Nephron progenitor cell (in vitro differentiated cells): Measurements from ENCODE around the gene FTCD.
A peak's percentile ranks its signal among the peaks of the same experiment; 100 is the strongest.

Experiments
- DNase-seq: peaks from one replicate; pipeline ENCODE4 v3.0.0; 2021
- H3K27ac Mint-ChIP-seq: 2 replicates; pipeline ENCODE4 v1.8.0; 2021; ENCODE audit warnings: mild to moderate bottlenecking, moderate library complexity, mixed read lengths
- H3K27me3 Mint-ChIP-seq: 2 replicates; pipeline ENCODE4 v1.8.0; 2021; ENCODE audit warnings: mild to moderate bottlenecking, low read depth, mixed read lengths; ENCODE audit not compliant: poor library complexity
- H3K36me3 Mint-ChIP-seq: 2 replicates; pipeline ENCODE4 v1.8.0; 2021; ENCODE audit warnings: low read depth, mixed read lengths
- H3K4me1 Mint-ChIP-seq: 2 replicates; pipeline ENCODE4 v1.8.0; 2021; ENCODE audit warnings: mixed read lengths
- H3K4me3 Mint-ChIP-seq: 2 replicates; pipeline ENCODE4 v1.8.0; 2021; ENCODE audit warnings: mild to moderate bottlenecking, moderate library complexity, mixed read lengths
- H3K9me3 Mint-ChIP-seq: 2 replicates; pipeline ENCODE4 v1.8.0; 2021; ENCODE audit warnings: mild to moderate bottlenecking, moderate library complexity, mixed read lengths
- TF ChIP-seq, protein P1 (sequence below): fragments of 200-600 bp; sonication (generic); IDR thresholded peaks from 2 replicates; pipeline ENCODE4 v1.5.0; 2021; ENCODE audit warnings: antibody characterized with exemption

Gene FTCD

DNA sequence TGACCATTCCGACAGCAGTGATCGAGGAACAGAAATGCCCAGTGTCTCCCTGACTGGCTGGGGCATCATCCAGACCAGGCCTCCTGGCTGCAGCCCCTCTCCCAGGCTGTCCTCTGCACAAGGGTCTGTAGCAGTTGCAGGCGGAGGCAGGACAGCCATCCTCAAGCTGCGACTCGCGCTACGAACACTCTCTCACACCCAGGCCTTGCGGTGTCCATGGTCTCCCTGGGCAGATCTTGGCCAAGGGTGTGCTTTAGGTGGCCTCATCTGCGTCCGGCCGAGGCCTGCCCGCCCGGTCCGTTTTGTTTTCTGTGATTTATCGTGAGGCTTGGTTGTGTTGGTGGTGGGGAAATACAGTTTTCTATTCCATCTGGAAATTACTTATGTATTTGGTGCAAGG is 15.7 kb downstream of the FTCD start:
- Mint-ChIP-seq H3K4me1 (peaks cover 37% of the 10 kb centered on the region), H3K36me3 (peaks cover 11% of the 10 kb centered on the region), H3K4me3 (no peak overlapping the region), H3K27me3 (peaks cover 28% of the 10 kb centered on the region), H3K27ac (peak overlapping the region; percentile 45), H3K9me3 (peaks cover 13% of the 10 kb centered on the region)
- no peak for DNase-seq
- TF ChIP-seq, protein P1, sequence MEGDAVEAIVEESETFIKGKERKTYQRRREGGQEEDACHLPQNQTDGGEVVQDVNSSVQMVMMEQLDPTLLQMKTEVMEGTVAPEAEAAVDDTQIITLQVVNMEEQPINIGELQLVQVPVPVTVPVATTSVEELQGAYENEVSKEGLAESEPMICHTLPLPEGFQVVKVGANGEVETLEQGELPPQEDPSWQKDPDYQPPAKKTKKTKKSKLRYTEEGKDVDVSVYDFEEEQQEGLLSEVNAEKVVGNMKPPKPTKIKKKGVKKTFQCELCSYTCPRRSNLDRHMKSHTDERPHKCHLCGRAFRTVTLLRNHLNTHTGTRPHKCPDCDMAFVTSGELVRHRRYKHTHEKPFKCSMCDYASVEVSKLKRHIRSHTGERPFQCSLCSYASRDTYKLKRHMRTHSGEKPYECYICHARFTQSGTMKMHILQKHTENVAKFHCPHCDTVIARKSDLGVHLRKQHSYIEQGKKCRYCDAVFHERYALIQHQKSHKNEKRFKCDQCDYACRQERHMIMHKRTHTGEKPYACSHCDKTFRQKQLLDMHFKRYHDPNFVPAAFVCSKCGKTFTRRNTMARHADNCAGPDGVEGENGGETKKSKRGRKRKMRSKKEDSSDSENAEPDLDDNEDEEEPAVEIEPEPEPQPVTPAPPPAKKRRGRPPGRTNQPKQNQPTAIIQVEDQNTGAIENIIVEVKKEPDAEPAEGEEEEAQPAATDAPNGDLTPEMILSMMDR: no peak

DNA sequence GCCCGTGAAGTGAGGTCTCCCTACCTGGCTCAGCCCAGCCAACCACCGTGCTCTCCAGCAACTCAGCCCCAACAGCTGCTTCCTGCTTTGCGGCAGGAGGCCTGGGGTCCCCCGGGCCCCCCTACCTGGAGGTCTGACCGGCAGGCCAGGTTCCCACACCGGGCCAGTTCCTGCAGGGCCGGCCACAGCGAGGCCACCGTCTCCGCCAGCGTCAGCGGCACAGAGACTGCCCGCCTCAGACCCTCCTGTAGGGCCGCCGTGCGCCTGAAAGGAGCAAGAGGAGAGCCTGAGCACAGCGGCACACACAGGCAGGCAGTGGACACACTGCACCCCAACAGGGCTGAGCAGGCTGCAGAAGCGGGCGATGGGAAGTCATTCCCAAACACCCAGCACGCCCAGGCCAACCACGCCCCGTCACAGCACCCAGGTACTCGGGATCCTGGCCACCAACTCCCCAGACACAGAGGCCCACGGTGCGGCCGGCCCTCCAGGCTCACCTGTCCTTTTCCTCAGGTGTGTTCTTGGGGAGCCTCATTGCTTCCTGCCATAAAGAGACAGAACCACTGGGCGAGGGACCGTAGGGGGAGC is 16.9 kb downstream of the FTCD start:
- Mint-ChIP-seq H3K36me3 (peaks cover 11% of the 10 kb centered on the region), H3K4me1 (peaks cover 29% of the 10 kb centered on the region), H3K27me3 (peaks cover 28% of the 10 kb centered on the region), H3K27ac (no peak overlapping the region), H3K4me3 (no peak overlapping the region), H3K9me3 (peaks cover 13% of the 10 kb centered on the region)
- TF ChIP-seq, protein P1: no peak
- DNase-seq: no peak

DNA sequence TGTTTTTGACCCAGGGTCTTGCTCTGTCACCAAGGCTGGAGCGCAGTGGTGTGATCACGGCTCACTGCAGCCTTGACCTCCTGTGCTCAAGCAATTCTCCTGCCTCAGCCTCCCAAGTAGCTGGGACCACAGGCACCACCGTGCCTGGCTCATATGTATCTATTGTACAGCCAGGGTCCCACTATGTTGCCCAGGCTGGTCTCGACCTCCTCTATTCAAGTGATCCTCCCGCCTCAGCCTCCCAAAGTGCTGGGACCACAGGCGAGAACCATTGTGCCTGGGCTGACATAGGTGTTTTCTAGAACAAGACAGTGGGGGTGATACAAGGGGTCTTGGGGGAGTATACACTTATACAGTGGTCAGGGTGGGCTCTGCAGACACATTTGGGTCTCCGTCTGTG is 17.5 kb downstream of the FTCD start:
- no peak for DNase-seq
- Mint-ChIP-seq H3K9me3 (peaks cover 13% of the 10 kb centered on the region), H3K4me1 (peaks cover 27% of the 10 kb centered on the region), H3K27me3 (peaks cover 28% of the 10 kb centered on the region), H3K27ac (peak overlapping the region; percentile 85), H3K36me3 (peaks cover 11% of the 10 kb centered on the region), H3K4me3 (no peak overlapping the region)
- TF ChIP-seq, protein P1: no peak

DNA sequence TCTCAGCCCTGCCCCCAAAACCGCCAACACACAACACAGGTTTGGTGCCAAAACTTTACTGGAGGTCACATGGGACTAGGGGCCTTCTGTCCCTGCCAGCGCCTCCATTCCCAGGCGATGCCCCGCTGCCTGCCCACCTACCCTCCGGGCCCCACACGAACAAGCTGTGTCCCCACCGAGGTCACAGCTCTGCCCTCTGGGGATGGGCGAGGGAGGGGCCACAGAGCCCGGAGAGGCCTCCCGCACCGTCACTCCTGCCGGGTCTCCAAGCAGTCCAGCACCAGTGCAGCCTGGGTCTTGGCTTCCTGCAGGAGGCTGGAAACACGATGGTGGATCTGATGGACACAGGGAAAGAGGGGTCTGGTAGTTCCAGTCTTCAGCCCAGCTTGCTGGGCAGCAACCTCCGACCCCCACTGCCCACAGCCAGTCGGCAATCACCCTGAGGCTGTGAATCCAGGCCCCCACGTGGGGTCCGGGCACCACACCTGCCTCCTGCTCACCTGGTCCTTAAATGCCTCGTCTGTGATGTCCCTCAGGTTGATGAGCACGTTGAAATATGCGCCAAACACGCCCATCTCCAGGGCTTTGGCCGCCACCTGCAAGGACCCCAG is 18.5 kb downstream of the FTCD start:
- Mint-ChIP-seq H3K27ac (no peak overlapping the region), H3K9me3 (peaks cover 7% of the 10 kb centered on the region), H3K4me3 (no peak overlapping the region), H3K4me1 (peaks cover 27% of the 10 kb centered on the region), H3K36me3 (peaks cover 6% of the 10 kb centered on the region), H3K27me3 (peaks cover 18% of the 10 kb centered on the region)
- TF ChIP-seq, protein P1: no peak
- no peak for DNase-seq

DNA sequence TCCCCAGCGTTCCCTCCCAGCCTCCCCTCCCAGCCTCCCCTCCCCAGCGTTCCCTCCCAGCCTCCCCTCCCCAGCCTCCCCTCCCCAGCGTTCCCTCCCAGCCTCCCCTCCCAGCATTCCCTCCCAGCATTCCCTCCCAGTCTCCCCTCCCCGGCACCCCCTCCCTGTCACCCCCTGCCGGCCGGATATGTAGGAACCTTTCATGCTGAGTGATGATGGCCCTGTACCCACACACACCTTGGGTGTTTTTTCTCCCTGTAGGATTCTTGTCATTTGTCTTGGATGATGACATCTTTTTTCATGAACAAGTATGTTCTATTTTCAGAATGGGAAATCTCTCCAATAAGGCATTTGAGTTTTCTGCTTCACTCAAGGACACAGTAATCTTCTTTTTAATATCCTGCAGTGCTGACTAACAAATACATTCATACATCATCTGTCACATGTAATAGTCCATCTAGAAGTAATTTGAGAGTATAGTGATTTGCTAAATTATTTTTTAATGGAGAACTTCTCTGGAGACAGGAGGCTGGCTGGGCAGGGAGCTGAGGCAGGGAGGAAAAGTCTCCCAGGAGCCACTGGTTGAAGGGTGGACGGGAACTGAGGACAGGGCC is 19.5 kb downstream of the FTCD start:
- H3K4me1 Mint-ChIP-seq: peaks cover 22% of the 10 kb centered on the region
- H3K27me3 Mint-ChIP-seq: peaks cover 12% of the 10 kb centered on the region
- DNase-seq: no peak
- no peak overlapping the region for H3K27ac Mint-ChIP-seq
- TF ChIP-seq, protein P1: no peak
- no peak overlapping the region for H3K4me3 Mint-ChIP-seq
- H3K9me3 Mint-ChIP-seq: peaks cover 3% of the 10 kb centered on the region
- H3K36me3 Mint-ChIP-seq: no peaks in the 10 kb centered on the region
